HepG2 (cell line): Measurements from ENCODE around the gene IL17RB. TPM values are rescaled to one million over a fixed set of nuclear protein-coding genes. Genes with fewer than 3 reads are reported as not detected.

Experiments
- ATF4 ChIP-seq, 2 experiments: fragments of 450-650 bp in 1 of 2; sonication (generic) in 1 of 2; formaldehyde crosslinking; IDR thresholded peaks; 2 replicates each; pipeline versions ENCODE4 v1.5.0 to v1.8.0; 2020 to 2022; ENCODE audit warnings: mild to moderate bottlenecking in 1 of 2, missing genetic modification reagents in 1 of 2
- CREB3 ChIP-seq: sonication (generic); formaldehyde crosslinking; IDR thresholded peaks from 2 replicates; pipeline ENCODE4 v1.5.0; 2020; ENCODE audit warnings: missing genetic modification reagents
- EED ChIP-seq: sonication (generic); formaldehyde crosslinking; IDR thresholded peaks from 2 replicates; pipeline ENCODE4 v1.5.0; 2020; ENCODE audit warnings: mild to moderate bottlenecking, missing genetic modification reagents
- EZH2 ChIP-seq: conservative IDR thresholded peaks from 2 replicates; pipeline ENCODE4 v1.6.1; 2012; ENCODE audit warnings: mild to moderate bottlenecking, low read depth, low read length, moderate library complexity
- HNF1A ChIP-seq, 2 experiments: sonication (generic) in 1 of 2; formaldehyde crosslinking in 1 of 2; IDR thresholded peaks; 2 replicates each; pipeline versions ENCODE4 v1.4.0 to v1.6.1; 2016 to 2020; ENCODE audit warnings: borderline replicate concordance in 1 of 2, low read depth in 1 of 2, mild to moderate bottlenecking in 1 of 2, missing genetic modification reagents in 1 of 2
- IRF1 ChIP-seq: sonication (generic); formaldehyde crosslinking; IDR thresholded peaks from 2 replicates; pipeline ENCODE4 v1.4.0; 2020; ENCODE audit warnings: low read depth, mild to moderate bottlenecking, missing genetic modification reagents
- NCOR1 ChIP-seq: fragments of 200-600 bp; sonication (generic); IDR thresholded peaks from 2 replicates; pipeline ENCODE4 v1.7.0; 2017; ENCODE audit warnings: antibody characterized with exemption, low read length, borderline replicate concordance
- RFX3 ChIP-seq: IDR thresholded peaks from 2 replicates; pipeline ENCODE4 v1.6.1; 2016; ENCODE audit warnings: missing biosample characterization, missing genetic modification reagents
- RORA ChIP-seq: sonication (generic); formaldehyde crosslinking; IDR thresholded peaks from 2 replicates; pipeline ENCODE4 v1.5.0; 2020; ENCODE audit warnings: mild to moderate bottlenecking, missing genetic modification reagents, moderate library complexity
- SIX1 ChIP-seq: sonication (generic); formaldehyde crosslinking; IDR thresholded peaks from 2 replicates; pipeline ENCODE4 v1.4.0; 2020; ENCODE audit warnings: missing genetic modification reagents, borderline replicate concordance
- ZBTB37 ChIP-seq: sonication (generic); formaldehyde crosslinking; IDR thresholded peaks from 2 replicates; pipeline ENCODE4 v1.4.0; 2020; ENCODE audit warnings: mild to moderate bottlenecking, missing genetic modification reagents
- ZFP37 ChIP-seq: sonication (generic); formaldehyde crosslinking; IDR thresholded peaks from 2 replicates; pipeline ENCODE4 v1.4.0; 2020; ENCODE audit warnings: missing genetic modification reagents, borderline replicate concordance
- ZNF12 ChIP-seq: sonication (generic); formaldehyde crosslinking; IDR thresholded peaks from 2 replicates; pipeline ENCODE4 v1.5.0; 2020; ENCODE audit warnings: missing genetic modification reagents
- ZNF17 ChIP-seq: sonication (generic); formaldehyde crosslinking; IDR thresholded peaks from 2 replicates; pipeline ENCODE4 v1.5.0; 2020; ENCODE audit warnings: mild to moderate bottlenecking, missing genetic modification reagents
- ZNF224 ChIP-seq: sonication (generic); formaldehyde crosslinking; IDR thresholded peaks from 2 replicates; pipeline ENCODE4 v1.5.0; 2020; ENCODE audit warnings: mild to moderate bottlenecking, missing genetic modification reagents
- ZNF264 ChIP-seq: sonication (generic); formaldehyde crosslinking; IDR thresholded peaks from 2 replicates; pipeline ENCODE4 v1.4.0; 2020; ENCODE audit warnings: missing genetic modification reagents
- ZNF558 ChIP-seq: sonication (generic); formaldehyde crosslinking; IDR thresholded peaks from 2 replicates; pipeline ENCODE4 v1.9.0; 2022; ENCODE audit warnings: mild to moderate bottlenecking, missing genetic modification reagents, borderline replicate concordance
- ZNF619 ChIP-seq: sonication (generic); formaldehyde crosslinking; IDR thresholded peaks from 2 replicates; pipeline ENCODE4 v1.4.0; 2020; ENCODE audit warnings: mild to moderate bottlenecking, missing genetic modification reagents
- ZNF660 ChIP-seq: sonication (generic); formaldehyde crosslinking; IDR thresholded peaks from 2 replicates; pipeline ENCODE4 v1.5.1; 2020; ENCODE audit warnings: mild to moderate bottlenecking, low read depth, missing genetic modification reagents, borderline replicate concordance
- ZNF775 ChIP-seq: sonication (generic); formaldehyde crosslinking; IDR thresholded peaks from 2 replicates; pipeline ENCODE4 v1.4.0; 2020; ENCODE audit warnings: missing genetic modification reagents, mild to moderate bottlenecking, moderate library complexity, borderline replicate concordance
- ZNF792 ChIP-seq: IDR thresholded peaks from 2 replicates; pipeline ENCODE4 v1.6.1; 2016
- polyA plus RNA-seq, 8 experiments: library from polyadenylated mRNA; depleted of rRNA in 3 of 8; stranded (reverse) in 7 of 8; unstranded in 1 of 8; fragments of >200 nt; fragmentation: Illumina TruSeq in 4 of 8; extraction: Trizol in 4 of 8; gene quantifications; 2 replicates each; pipeline versions ENCODE4 v1.2.1 to v1.2.3, GENCODE V29; 2011 to 2016; ENCODE audit warnings: low read depth in 4 of 8, missing spikeins in 1 of 8, mixed read lengths in 1 of 8; ENCODE audit not compliant: insufficient read depth in 1 of 8
- total RNA-seq, 5 experiments: library from RNA; depleted of rRNA; stranded (reverse); fragments of >200 nt; fragmentation: Illumina TruSeq; extraction: Trizol; gene quantifications; 2 replicates each; pipeline ENCODE4 v1.2.3, GENCODE V29; 2016; ENCODE audit warnings: low read depth in 1 of 5

Gene IL17RB
- total and polyA plus RNA-seq, 2 of the 13 experiments (the other 11 are each of a cell fraction or from before 2014, with no cell fraction given), result 130 to 190 TPM

GRCh38 chr3:53846134-53846850 lies at the start of gene IL17RB, which contains the start of gene CHDH (continued):
- TF ChIP-seq ZNF224 (CRISPR knock-in tag), result peak; percentile 91
- TF ChIP-seq NCOR1, result no peak
- TF ChIP-seq ZNF660 (CRISPR knock-in tag), result no peak
- TF ChIP-seq HNF1A (IDR thresholded peaks at IDR 0.05; ENCODE audit: low read depth), result no peak; the same call in 1 of the 2 replicates
- TF ChIP-seq HNF1A (CRISPR knock-in tag; IDR thresholded peaks at IDR 0.05; ENCODE audit: borderline replicate concordance), result peak; percentile 56; the same call in 1 of the 2 replicates
- peak; percentile 91 for TF ChIP-seq ZNF792 (CRISPR knock-in tag)
- TF ChIP-seq ZFP37 (CRISPR knock-in tag), result no peak
- TF ChIP-seq ZNF775, result no peak
- TF ChIP-seq ZNF12 (CRISPR knock-in tag), result no peak
- no peak for TF ChIP-seq ZNF619 (CRISPR knock-in tag)
- peak; percentile 15; the same call in 1 of the 2 replicates for TF ChIP-seq ZNF264 (CRISPR knock-in tag)
- no peak for TF ChIP-seq RORA
- no peak; the same call in 1 of the 2 replicates for TF ChIP-seq ZNF558 (CRISPR knock-in tag)
- TF ChIP-seq ZBTB37, result no peak
- TF ChIP-seq RFX3, result no peak
- no peak for TF ChIP-seq SIX1 (CRISPR knock-in tag)
- no peak for TF ChIP-seq ZNF17 (CRISPR knock-in tag)
- TF ChIP-seq ATF4 (CRISPR knock-in tag; IDR thresholded peaks at IDR 0.05), result peak in 1 of 2 experiments; percentile 81; a peak in 1 of 4 replicates
- no peak for TF ChIP-seq EZH2
- no peak for TF ChIP-seq CREB3 (CRISPR knock-in tag)
- peak; percentile 76; the same call in 1 of the 2 replicates for TF ChIP-seq EED (CRISPR knock-in tag)
- peak; percentile 94 for TF ChIP-seq IRF1 (CRISPR knock-in tag)
